ENCODE measurements around the gene HDAC4.

Gene HDAC4

DNA sequence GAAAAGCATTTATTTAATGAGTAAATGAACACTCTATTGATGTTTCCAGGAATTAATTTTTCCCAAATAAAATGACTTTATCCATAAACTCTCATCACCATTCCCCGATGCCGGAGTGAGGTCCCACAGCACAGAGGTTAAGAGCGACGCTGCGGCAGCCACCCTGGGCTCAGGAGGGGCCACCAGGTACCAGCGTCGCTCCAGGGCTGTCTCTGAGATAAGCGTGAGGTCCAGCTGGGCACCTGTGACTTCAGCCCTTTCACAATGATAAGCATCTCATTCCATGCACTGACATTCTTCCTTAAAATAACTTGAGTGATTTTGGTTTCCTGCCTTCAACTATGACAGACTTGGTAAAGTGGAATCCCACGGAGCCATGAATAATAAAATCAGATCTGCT, 370.9 kb downstream of the HDAC4 start:
- no peak for DNase-seq

GRCh38 chr2:239028253-239028619, 372.6 kb downstream of the HDAC4 start:
- no peak for DNase-seq

GRCh38 chr2:239027391-239028252, 373.2 kb downstream of the HDAC4 start:
- DNase-seq = no peak

DNA sequence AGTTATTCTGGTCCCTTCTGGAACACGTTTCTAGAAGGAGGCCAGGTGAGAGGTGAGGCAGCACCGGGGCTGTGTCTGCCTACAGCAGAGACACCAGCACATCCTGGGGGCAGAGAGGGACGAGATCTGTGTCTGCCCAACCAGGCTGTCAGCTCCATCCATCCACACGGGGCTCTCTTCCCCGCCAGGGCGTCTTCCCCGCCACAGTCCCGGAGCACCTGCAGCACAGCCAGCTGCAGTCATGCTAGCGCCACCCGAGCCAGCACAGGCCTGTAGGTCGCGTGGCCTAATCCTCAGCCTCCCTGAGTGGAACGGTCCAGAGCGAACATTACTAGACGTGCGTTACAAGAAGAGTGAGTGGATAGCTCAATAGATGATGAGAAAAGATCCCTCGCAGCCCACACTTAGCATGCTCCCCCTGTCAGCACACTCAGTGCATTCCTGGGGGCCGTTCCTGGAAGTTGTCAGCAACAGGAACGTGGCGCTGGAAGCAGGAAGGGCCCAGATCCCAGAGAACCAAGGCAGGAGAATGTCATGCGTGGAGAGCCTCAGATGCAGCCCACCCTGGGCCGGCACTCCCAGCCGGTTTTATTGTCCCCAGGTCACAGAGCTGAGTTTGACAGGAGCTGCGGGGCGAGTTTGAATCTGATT, 374.0 kb downstream of the HDAC4 start:
- DNase-seq = no peak

- DNase-seq = no peak
Measured at GRCh38 chr2:239025951-239026461, 374.8 kb downstream of the HDAC4 start.

- no peak for DNase-seq
Measured at GRCh38 chr2:239025096-239025801, 375.6 kb downstream of the HDAC4 start.

DNA sequence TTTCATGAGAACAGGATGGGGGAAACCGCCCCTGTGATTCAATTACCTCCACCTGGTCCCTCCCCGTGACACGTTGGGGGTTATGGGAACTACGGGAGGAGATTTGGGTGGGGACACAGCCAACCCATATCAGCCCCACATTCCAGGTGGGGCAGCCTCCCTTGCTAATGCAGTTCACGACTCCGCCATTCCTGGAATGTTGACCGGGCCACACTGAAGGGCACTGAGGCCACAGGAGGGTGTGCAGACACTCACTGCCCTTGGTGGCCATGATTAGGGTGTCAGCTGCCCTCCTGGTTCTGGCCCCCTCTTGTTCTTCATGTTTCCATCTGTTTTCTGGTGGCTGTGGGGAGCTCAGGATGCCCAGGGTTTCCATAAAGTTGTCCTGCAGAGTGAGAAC, 376.6 kb downstream of the HDAC4 start:
- no peak for DNase-seq

DNA sequence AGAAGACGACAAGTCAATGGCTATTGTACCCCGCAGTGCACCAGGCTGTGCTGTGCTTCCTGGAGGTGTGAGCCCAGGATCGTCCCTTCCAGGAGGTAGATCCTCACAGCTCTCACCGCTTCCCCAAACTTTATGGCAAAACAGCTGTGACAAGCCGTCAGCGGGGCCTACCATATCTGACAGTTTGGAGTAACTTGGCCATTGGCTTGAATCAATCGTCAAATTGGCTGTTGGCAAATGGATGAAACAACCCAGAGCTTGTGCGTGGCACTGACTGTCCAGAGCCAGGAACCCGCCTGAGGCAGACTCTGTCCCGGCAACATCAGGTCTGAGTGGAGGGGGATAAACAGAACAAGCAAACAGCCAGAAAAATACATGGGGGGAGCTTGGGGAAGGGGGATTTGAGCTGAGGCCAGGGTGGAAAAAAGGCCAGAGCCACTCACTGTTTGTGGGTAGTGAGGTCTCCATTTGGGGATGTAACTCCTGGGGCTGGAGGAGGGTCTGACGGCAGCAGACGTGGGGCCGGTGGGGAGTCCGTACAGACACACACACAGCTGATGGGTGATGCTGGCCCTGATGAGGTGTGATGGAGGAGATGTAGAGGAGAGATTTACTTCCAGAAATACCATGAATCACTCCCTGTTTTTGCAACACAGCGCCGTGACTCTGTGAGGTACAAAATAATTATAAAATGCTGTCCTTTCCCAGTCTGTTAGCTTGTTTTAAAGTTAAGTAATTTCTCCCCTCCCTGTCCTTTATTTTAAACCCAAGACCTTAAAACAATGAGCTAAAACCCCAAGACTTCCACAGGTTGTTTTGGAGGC, 378.2 kb downstream of the HDAC4 start:
- DNase-seq = no peak

DNA sequence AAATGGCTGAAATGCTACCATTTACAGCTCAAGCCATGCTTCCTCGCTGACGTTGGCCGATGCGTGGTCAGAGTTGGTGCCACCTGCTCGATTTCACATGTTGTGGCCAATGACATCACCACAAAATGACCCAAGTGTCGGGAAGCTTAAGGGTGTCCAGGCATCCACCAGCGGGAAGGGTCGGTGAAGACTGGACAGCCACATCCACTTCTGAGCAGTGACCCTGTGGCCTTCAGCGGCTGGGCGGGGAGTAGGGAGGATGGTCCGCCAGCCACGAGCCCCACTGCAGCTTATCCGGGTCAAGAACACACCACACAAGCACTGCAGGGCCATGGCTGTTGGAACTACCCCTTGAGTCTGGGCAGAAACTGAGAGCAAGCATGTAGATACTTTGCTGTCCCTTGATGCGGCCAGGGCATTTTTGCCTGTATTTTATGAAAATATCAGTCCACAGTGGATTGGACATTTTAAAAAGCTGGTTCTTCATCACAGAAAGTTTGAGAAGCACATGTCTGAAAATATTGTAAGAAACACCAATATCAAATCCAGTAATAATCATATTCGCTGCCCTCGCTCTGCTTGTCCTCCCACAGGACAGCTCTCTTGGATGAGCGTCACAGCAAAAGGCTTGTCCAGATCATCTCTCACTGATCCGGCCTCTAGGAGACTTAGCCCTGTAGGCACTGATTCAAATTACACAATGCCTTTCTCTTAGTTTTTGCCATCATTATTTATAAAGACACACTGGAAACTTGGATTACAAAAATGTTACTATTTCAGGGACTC, 379.0 kb downstream of the HDAC4 start:
- DNase-seq = no peak

DNA sequence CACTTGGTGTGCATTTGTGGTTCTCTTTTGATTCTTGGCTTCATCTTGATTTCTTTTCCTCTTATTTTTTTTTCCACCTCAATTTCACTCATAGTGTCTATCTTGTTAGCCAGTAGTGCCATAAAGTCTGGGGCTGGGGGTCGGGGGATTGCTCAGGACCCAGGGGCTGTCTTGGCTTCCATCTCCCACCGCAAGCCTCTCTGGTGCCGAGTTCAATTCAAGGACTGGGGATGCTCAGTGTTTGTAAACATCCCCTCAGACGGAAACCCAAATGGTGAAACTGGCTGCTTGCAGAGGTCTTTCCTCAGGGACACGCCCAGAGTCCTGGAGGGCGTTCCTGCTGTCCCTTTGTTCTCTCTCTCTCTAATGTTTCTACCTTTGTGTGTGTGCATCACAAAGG, 379.6 kb downstream of the HDAC4 start:
- no peak for DNase-seq

GRCh38 chr2:239020541-239021041, 380.2 kb downstream of the HDAC4 start:
- no peak for DNase-seq

DNA sequence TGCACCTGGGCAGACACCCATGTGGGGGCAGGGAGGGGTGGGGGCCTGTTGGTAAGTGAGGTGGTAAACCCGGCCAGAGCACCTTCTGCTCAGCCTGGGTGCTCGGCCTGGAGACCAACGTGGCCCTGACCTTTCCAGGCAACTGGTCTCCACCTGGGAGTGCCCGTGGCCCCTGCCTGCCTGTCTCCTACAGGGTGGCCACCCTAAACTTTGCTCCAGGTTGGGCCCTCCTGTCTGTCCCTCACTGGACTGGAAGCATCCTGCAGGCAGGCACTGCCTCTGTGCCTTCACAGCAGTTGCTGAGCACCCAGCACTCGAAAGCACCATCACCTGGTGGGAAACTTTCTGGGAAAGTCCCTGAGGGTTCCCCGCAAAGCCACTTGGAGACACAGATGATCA, 381.6 kb downstream of the HDAC4 start:
- no peak for DNase-seq

DNA sequence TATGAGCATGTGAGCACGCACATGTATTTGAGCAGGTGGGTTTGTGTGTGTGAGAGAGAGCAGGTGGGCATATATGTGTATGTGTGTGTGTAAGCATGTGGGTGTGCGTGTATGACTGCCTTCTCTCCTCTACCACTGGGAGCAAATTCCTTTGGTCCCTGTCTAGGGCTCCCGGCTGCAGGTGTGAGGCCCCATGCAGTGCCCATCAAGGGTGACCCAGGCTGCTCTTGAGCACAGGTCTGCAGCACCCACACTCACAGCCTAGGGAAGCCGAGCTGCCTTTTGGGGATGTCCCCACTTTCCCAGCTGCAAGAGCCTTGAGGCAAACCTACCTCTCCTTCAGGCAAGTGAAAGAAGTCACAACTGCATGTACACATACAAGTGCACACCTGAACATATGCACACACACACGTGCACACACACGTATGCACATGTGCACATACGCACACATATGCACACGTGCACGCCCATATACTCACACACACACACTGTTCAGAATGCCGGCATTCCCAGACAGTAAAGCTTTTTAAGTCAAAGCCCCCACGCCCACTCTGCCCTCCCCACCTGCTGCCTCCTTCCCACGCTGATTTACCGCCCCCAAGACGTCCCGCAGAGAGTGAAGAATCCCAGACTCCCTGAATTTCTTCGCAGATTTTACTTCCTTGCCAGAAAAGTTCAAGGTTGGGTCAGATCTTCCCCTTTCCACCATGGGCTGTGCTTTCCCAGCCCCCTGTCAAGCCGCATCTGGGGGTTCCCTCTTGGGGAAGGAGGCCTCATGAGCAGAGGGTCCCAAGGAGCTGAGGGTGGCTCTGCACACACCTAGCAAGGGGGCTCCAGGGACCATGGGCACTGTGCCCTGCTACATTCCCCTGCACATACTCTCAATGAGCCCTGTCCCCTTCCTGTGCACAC, 382.3 kb downstream of the HDAC4 start:
- no peak for DNase-seq

DNA sequence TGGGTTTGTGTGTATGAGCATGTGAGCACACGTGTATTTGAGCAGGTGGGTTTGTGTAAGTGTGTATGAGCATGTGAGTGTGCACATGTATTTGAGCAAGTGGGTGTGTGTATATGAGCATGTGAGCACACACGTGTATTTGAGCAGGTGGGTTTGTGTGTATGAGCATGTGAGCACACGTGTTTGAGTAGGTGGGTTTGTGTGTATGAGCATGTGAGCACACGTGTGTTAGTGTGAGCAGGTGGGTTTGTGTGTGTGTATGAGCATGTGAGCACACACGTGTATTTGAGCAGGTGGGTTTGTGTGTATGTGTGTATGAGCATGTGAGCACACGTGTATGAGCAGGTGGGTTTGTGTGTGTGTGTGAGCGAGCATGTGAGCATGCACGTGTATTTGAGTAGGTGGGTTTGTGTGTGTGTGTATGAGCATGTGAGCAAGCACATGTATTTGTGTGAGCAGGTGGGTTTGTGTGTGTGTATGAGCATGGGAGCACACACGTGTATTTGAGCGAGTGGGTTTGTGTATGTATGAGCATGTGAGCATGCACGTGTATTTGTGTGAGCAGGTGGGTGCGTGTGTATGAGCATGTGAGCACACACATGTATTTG, 383.2 kb downstream of the HDAC4 start:
- no peak for DNase-seq

GRCh38 chr2:239015901-239016675, 384.7 kb downstream of the HDAC4 start:
- DNase-seq = no peak

- no peak for DNase-seq
Measured at GRCh38 chr2:239015218-239015900, 385.5 kb downstream of the HDAC4 start.

GRCh38 chr2:239014458-239015217, 386.2 kb downstream of the HDAC4 start:
- no peak for DNase-seq

DNA sequence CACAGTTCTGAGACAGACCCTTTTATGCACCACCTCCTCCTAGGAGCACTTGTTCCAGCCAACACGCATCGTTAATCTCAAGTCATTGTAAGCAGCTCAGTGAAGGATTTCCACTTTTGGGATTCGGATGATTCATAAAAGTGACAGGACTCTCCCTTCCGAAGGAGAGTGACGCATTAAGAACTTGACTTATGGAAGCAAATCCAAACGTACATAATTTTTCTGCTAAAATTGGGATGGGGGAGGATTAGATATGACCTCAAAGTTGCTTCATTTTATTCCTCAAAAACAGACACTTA, 387.2 kb downstream of the HDAC4 start:
- no peak for DNase-seq

All from stimulated activated CD4-positive, alpha-beta T cell treated with anti-CD3 and anti-CD28 coated beads, Interleukin-4, amount 100 ng/mL, for 1 hour (primary cell).